ENCODE measurements around the gene CAMKMT.

DNA sequence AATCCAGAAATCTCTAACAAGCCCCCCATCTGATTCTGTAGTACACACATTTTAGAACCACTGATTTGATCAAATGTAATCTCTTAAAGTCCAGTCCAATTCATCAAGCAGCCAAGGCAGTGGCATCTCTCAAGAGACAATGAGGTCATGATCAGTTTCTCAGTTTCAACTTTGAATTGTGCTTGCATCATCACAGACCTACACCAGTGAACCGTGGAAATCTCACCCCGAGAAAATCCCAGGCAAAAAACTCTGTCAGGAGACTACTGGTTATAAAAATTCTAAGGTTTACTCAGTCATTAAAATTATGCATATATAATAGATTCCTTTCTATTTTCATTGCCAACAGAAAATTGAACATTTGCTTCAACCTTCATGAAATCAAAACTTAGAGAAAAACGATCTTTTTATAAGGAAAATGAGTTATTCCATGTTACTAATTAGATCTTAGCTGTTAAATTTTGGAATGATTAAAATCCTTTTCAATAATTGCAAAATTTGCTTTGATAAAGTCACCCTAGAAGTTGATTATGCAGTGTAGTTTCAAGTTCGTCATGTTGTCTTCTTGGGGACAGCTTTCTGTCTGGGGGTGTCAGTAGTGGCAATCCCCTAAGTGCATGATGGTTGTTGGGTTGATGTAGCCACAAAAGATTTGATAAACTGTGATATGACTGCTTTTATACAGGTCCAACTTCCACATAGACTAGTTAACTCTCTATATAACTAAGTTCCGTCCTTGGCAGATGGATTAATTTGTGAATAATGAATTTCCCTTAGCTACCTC is 235.0 kb downstream of the CAMKMT start:
- TF ChIP-seq, protein P1, sequence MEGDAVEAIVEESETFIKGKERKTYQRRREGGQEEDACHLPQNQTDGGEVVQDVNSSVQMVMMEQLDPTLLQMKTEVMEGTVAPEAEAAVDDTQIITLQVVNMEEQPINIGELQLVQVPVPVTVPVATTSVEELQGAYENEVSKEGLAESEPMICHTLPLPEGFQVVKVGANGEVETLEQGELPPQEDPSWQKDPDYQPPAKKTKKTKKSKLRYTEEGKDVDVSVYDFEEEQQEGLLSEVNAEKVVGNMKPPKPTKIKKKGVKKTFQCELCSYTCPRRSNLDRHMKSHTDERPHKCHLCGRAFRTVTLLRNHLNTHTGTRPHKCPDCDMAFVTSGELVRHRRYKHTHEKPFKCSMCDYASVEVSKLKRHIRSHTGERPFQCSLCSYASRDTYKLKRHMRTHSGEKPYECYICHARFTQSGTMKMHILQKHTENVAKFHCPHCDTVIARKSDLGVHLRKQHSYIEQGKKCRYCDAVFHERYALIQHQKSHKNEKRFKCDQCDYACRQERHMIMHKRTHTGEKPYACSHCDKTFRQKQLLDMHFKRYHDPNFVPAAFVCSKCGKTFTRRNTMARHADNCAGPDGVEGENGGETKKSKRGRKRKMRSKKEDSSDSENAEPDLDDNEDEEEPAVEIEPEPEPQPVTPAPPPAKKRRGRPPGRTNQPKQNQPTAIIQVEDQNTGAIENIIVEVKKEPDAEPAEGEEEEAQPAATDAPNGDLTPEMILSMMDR (IDR thresholded peaks at IDR 0.05): no peak
- TF ChIP-seq EZH2 (IDR thresholded peaks at IDR 0.05; ENCODE audit: borderline replicate concordance, insufficient read depth, low read depth, low read length, poor library complexity, severe bottlenecking): no peak

Measured in B cell (primary cell).